Tibial nerve (tissue), 4 donors: ENCODE measurements around the gene FAM174C. TPM values are rescaled to one million over a fixed set of nuclear protein-coding genes. Genes with fewer than 3 reads are reported as not detected.

Experiments
- DNase-seq, 2 donors: peaks; one replicate each; pipeline ENCODE4 v3.0.0-alpha.2; 2019; ENCODE audit warnings: low spot score in 2 of 2
- H3K27ac ChIP-seq, 4 donors: fragments of 200-600 bp; sonication (generic) in 3 of 4; one replicate each; pipeline ENCODE4 v1.5.1; 2017 to 2019; ENCODE audit warnings: mild to moderate bottlenecking in 1 of 4
- H3K27me3 ChIP-seq, 2 donors: fragments of 200-600 bp; sonication (generic) in 1 of 2; one replicate each; pipeline versions ENCODE4 v1.5.1 to v1.6.0; 2017 to 2019
- H3K36me3 ChIP-seq, 3 donors: fragments of 200-600 bp; sonication (generic); one replicate each; pipeline ENCODE4 v1.5.1; 2018 to 2019
- H3K4me1 ChIP-seq, 4 donors: fragments of 200-600 bp; sonication (generic) in 3 of 4; one replicate each; pipeline ENCODE4 v1.5.1; 2017 to 2019
- H3K4me3 ChIP-seq, 4 donors: fragments of 200-600 bp; sonication (generic) in 3 of 4; one replicate each; pipeline ENCODE4 v1.5.1; 2017 to 2019; ENCODE audit warnings: mild to moderate bottlenecking in 1 of 4, moderate library complexity in 1 of 4
- H3K9me3 ChIP-seq, 4 donors: fragments of 200-600 bp; sonication (generic) in 3 of 4; one replicate each; pipeline ENCODE4 v1.5.1; 2017 to 2019
- EP300 ChIP-seq, 2 donors: sonication (generic); formaldehyde crosslinking; IDR thresholded peaks; one replicate each; pipeline ENCODE4 v1.6.1; 2017; ENCODE audit warnings: antibody characterized with exemption in 2 of 2, mild to moderate bottlenecking in 1 of 2
- POLR2A ChIP-seq, 2 donors: fragments of 450-650 bp; IDR thresholded peaks; one replicate each; pipeline ENCODE4 v1.6.1; 2017; ENCODE audit warnings: antibody characterized with exemption in 2 of 2, mild to moderate bottlenecking in 2 of 2, moderate library complexity in 2 of 2
- WGBS, 2 donors: methylation state at CpG; one replicate each; pipeline ENCODE4 v1.1.5; 2018; 5-methylcytosine and 5-hydroxymethylcytosine counted together
- total RNA-seq, 4 donors: library from RNA; depleted of rRNA; stranded (reverse); fragments of >200 nt; gene quantifications; one replicate each; pipeline ENCODE4 v1.1.0, GENCODE V29; 2016
- TF ChIP-seq, protein P1 (sequence below), 5 experiments: fragments of 200-600 bp in 3 of 5; fragments of 450-650 bp in 2 of 5; sonication (generic) in 3 of 5; IDR thresholded peaks; one replicate each; pipeline ENCODE4 v1.5.1; 2016 to 2019; ENCODE audit warnings: antibody characterized with exemption in 5 of 5, mild to moderate bottlenecking in 3 of 5, moderate library complexity in 2 of 5

The FAM174C gene
- total RNA-seq, 4 donors from 2014 or later = 25.5 to 80.7 (median 52.0) TPM

- Histone ChIP-seq H3K27ac (peak overlapping the region; percentile 75 to 99 (median 95)), H3K4me3 (peak overlapping the region in 3 of 4 donors; percentile 13 to 25 (median 23)), H3K9me3 (no peaks in the 10 kb centered on the region), H3K36me3 (peaks cover 7 to 44% (median 24%) of the 10 kb centered on the region in 3 donors), H3K4me1 (peaks cover 0 to 96% (median 76%) of the 10 kb centered on the region in 4 donors), H3K27me3 (no peaks in the 10 kb centered on the region)
- TF ChIP-seq EP300 (IDR thresholded peaks at IDR 0.05) (no peak), POLR2A (IDR thresholded peaks at IDR 0.05) (no peak)
- TF ChIP-seq, protein P1, sequence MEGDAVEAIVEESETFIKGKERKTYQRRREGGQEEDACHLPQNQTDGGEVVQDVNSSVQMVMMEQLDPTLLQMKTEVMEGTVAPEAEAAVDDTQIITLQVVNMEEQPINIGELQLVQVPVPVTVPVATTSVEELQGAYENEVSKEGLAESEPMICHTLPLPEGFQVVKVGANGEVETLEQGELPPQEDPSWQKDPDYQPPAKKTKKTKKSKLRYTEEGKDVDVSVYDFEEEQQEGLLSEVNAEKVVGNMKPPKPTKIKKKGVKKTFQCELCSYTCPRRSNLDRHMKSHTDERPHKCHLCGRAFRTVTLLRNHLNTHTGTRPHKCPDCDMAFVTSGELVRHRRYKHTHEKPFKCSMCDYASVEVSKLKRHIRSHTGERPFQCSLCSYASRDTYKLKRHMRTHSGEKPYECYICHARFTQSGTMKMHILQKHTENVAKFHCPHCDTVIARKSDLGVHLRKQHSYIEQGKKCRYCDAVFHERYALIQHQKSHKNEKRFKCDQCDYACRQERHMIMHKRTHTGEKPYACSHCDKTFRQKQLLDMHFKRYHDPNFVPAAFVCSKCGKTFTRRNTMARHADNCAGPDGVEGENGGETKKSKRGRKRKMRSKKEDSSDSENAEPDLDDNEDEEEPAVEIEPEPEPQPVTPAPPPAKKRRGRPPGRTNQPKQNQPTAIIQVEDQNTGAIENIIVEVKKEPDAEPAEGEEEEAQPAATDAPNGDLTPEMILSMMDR (IDR thresholded peaks at IDR 0.05) = no peak
- WGBS, 2 donors = 17 to 23% methylated on average over 15 of the region's 15 CpGs
- no peak for DNase-seq
Observed at GRCh38 chr19:1258707-1259205, 16.6 kb upstream of the FAM174C start.

GRCh38 chr19:1259206-1259875, 16.0 kb upstream of the FAM174C start:
- DNase-seq = peak in 1 of 2 donors; percentile 43
- Histone ChIP-seq H3K4me1 (peaks cover 0 to 95% (median 70%) of the 10 kb centered on the region in 4 donors), H3K9me3 (no peaks in the 10 kb centered on the region), H3K27me3 (no peaks in the 10 kb centered on the region), H3K4me3 (peak overlapping the region in 3 of 4 donors; percentile 13 to 25 (median 23)), H3K27ac (peak overlapping the region; percentile 75 to 99 (median 95)), H3K36me3 (peaks cover 7 to 39% (median 21%) of the 10 kb centered on the region in 3 donors)
- WGBS, 2 donors = 15 to 16% methylated on average over 14 to 15 of the region's 17 CpGs
- peak in 1 of 2 donors; percentile 34 for TF ChIP-seq POLR2A (IDR thresholded peaks at IDR 0.05)
- peak; percentile 35 to 67 for TF ChIP-seq EP300 (IDR thresholded peaks at IDR 0.05)
- TF ChIP-seq, protein P1 (IDR thresholded peaks at IDR 0.05) = no peak

DNA sequence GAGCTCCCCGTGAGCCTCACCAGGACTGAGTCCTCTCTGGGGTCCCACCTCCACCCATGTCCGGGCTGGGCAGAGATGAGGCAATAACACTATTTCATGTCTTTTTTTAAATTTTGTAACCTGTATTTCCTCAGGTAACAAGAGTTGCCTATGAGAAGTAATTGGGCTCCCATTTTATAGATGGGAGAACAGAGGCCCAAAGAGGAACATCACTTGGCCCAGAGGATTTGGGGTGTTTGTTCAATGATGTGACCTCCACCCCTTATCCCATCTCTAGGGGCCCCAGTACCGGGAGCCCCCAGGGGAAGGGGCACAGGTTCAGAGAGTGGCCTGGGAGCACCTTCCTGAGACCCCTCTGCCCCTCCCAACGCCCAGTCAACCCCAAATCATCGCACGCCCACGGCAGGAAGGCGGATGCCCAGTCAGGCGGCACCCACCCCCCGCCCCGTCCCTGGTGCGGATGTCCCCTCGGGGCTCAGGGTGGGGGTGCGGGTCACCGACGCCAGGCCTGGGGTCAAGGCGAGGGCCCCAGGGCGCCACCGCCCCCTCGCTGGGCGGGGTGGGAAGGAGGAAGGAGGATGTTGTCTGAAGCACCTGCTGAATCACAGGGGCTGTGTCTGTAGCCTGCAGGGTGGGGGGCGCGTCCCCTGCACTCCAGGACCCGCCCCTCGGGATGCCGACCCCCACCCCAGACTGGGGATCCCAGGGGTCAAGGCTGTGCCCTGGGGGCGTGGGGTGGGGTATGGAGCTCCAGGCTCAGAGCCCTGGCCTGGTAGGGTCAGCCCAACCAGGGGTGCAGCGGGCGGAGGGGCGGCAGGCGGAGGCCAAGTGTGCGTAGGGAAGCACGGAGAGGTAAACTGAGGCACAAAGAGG, 15.2 kb upstream of the FAM174C start:
- H3K36me3 ChIP-seq = peaks cover 3 to 33% (median 13%) of the 10 kb centered on the region in 3 donors
- no peaks in the 10 kb centered on the region for H3K27me3 ChIP-seq
- DNase-seq = no peak
- no peaks in the 10 kb centered on the region for H3K9me3 ChIP-seq
- H3K4me3 ChIP-seq = peak overlapping the region; percentile 17 to 69 (median 52)
- peak overlapping the region; percentile 75 to 99 (median 95) for H3K27ac ChIP-seq
- WGBS, 2 donors = 11 to 24% methylated on average over 11 to 16 of the region's 33 CpGs
- TF ChIP-seq EP300 (IDR thresholded peaks at IDR 0.05) = no peak
- no peak for TF ChIP-seq POLR2A (IDR thresholded peaks at IDR 0.05)
- TF ChIP-seq, protein P1 (IDR thresholded peaks at IDR 0.05) = no peak
- peaks cover 0 to 95% (median 66%) of the 10 kb centered on the region in 4 donors for H3K4me1 ChIP-seq

- H3K36me3 ChIP-seq = peaks cover 0 to 25% (median 5%) of the 10 kb centered on the region in 3 donors
- no peaks in the 10 kb centered on the region for H3K9me3 ChIP-seq
- no peaks in the 10 kb centered on the region for H3K27me3 ChIP-seq
- TF ChIP-seq EP300 (IDR thresholded peaks at IDR 0.05) (peak; percentile 70 to 77), POLR2A (IDR thresholded peaks at IDR 0.05) (peak; percentile 20 to 61)
- TF ChIP-seq, protein P1 (IDR thresholded peaks at IDR 0.05) = peak in 1 of 5 experiments; percentile 6
- WGBS, 2 donors = 1 to 2% methylated on average over 33 to 80 of the region's 83 CpGs
- peak; percentile 85 to 93 for DNase-seq
- H3K4me1 ChIP-seq = peaks cover 0 to 95% (median 66%) of the 10 kb centered on the region in 4 donors
- H3K27ac ChIP-seq = peak overlapping the region; percentile 76 to 99 (median 95)
- H3K4me3 ChIP-seq = peak overlapping the region; percentile 37 to 69 (median 62)
Observed at GRCh38 chr19:1260749-1261537, 14.4 kb upstream of the FAM174C start.
